Lower lobe of right lung (tissue), 2 donors: ENCODE data around the gene TTF2. TPM values are rescaled to one million over a fixed set of nuclear protein-coding genes. Genes with fewer than 3 reads are reported as not detected.

Experiments
- ATAC-seq, 2 donors: fragments of 200-7000 bp; cut with Tn5 transposase; one replicate each; pipeline ENCODE4 v1.9.1; 2020 to 2022; ENCODE audit warnings: mild to moderate bottlenecking in 2 of 2, moderate library complexity in 2 of 2
- DNase-seq: peaks from one replicate; pipeline ENCODE4 v3.0.0-alpha.2; 2020
- H3K27ac ChIP-seq: fragments of 200-600 bp; one replicate; pipeline ENCODE4 v1.8.0; 2022
- H3K27me3 ChIP-seq: fragments of 200-600 bp; one replicate; pipeline ENCODE4 v1.8.0; 2022; ENCODE audit warnings: low read depth
- H3K36me3 ChIP-seq: fragments of 200-600 bp; one replicate; pipeline ENCODE4 v1.8.0; 2022; ENCODE audit warnings: mild to moderate bottlenecking
- H3K4me1 ChIP-seq: fragments of 200-600 bp; one replicate; pipeline ENCODE4 v1.8.0; 2022
- H3K4me3 ChIP-seq: fragments of 200-600 bp; one replicate; pipeline ENCODE4 v1.8.0; 2022; ENCODE audit warnings: mild to moderate bottlenecking
- H3K9me3 ChIP-seq: fragments of 200-600 bp; one replicate; pipeline ENCODE4 v1.8.0; 2022
- CTCF ChIP-seq: fragments of 200-600 bp; IDR thresholded peaks from one replicate; pipeline ENCODE4 v1.8.0; 2022; ENCODE audit warnings: antibody characterized with exemption, mild to moderate bottlenecking
- intact Hi-C: fragments of 100-400 bp; cut with DNase I; formaldehyde crosslinking; loops from one replicate; pipeline ENCODE4 v1.11.0; 2022
- total RNA-seq: library from RNA; stranded (reverse); fragmentation: NEBNext Ultra II Directional; extraction: Animal tissue kit (Norgen Biotek cat#: 25700); gene quantifications from one replicate; pipeline ENCODE4 v1.2.1, GENCODE V29; 2021
- donor health status: DM: no; HTN: yes; CAD: no; lungs with severe emphysema.

Gene TTF2
- total RNA-seq, 1 donor from 2014 or later: 18.0 TPM

DNA sequence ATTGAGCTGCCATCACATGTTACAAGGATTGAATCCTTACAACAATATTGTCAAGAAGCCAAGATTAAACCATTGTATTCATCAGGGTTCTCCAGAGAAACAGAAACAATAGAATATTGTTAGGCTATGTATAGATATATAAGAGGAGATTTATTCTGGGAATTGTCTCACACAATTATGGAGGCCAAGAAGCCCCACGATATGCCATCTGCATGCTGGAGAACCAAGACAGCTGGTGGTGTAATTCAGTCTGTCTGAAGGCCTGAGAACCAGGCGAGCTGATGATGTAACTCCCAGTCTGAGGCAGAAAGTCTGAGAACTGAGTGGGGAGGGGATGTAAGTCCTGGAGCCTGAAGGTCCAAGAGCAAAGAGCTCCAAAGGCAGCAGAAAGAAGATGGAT is 14.5 kb upstream of the TTF2 start:
- TF ChIP-seq CTCF: no peak
- Histone ChIP-seq H3K4me1 (peaks cover under 1% of the 10 kb centered on the region), H3K9me3 (no peaks in the 10 kb centered on the region), H3K27ac (no peak overlapping the region), H3K27me3 (no peaks in the 10 kb centered on the region), H3K36me3 (no peaks in the 10 kb centered on the region), H3K4me3 (no peak overlapping the region)
- no peak for DNase-seq
- no peak for ATAC-seq
- intact Hi-C loops: no loop called here

- H3K4me3 ChIP-seq: no peak overlapping the region
- no peaks in the 10 kb centered on the region for H3K36me3 ChIP-seq
- H3K27ac ChIP-seq: no peak overlapping the region
- no peak for ATAC-seq
- DNase-seq: no peak
- H3K9me3 ChIP-seq: no peaks in the 10 kb centered on the region
- TF ChIP-seq CTCF: no peak
- no peaks in the 10 kb centered on the region for H3K27me3 ChIP-seq
- intact Hi-C loops: no loop called here
- H3K4me1 ChIP-seq: peaks cover 10% of the 10 kb centered on the region
Observed at GRCh38 chr1:117046781-117047180, 13.3 kb upstream of the TTF2 start.

DNA sequence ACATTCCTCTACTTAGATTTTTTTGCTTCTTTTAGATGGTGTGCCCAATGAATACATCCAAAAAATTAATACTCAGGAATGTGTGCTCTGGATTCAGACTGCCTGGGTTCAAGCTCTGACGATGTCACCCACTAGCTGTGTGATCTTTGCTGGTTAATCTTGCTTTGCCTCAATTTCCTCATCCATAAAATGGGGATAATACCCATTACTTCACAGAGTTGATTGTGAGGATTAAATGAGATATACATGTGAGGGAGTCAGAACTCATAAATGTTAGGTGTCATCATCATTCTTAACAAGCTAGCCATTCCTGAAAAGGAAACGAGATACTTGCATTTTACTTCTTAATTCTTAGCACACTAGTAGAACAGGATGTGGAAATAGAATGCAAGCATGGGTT is 12.9 kb upstream of the TTF2 start:
- no peaks in the 10 kb centered on the region for H3K9me3 ChIP-seq
- H3K27ac ChIP-seq: no peak overlapping the region
- no peaks in the 10 kb centered on the region for H3K27me3 ChIP-seq
- H3K4me1 ChIP-seq: peaks cover 14% of the 10 kb centered on the region
- ATAC-seq (no peak), DNase-seq (no peak)
- TF ChIP-seq CTCF: no peak
- no peaks in the 10 kb centered on the region for H3K36me3 ChIP-seq
- intact Hi-C loops: no loop called here
- H3K4me3 ChIP-seq: no peak overlapping the region

DNA sequence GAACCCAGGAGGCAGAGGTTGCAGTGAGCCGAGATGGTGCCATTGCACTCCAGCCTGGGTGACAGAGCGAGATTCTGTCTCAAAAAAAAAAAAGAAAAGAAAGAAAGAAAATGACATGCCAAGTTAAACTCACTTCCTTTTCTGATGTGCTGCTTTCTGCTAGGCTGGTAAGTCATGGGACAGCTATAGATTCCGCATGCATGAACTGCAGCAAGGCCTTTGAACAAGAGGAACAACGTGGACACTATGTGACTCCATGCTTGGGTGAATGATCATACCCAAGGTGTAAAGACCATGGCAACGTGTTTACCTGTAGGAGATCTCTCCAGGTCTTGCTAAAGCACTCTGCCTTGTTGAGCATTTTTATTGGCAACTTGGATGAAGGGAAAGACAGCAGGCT is 10.3 kb upstream of the TTF2 start:
- peaks cover 14% of the 10 kb centered on the region for H3K4me1 ChIP-seq
- H3K4me3 ChIP-seq: no peak overlapping the region
- H3K27me3 ChIP-seq: no peaks in the 10 kb centered on the region
- H3K9me3 ChIP-seq: no peaks in the 10 kb centered on the region
- DNase-seq (no peak), ATAC-seq (peak; percentile 46 to 56)
- peak overlapping the region; percentile 20 for H3K27ac ChIP-seq
- intact Hi-C loops: no loop called here
- H3K36me3 ChIP-seq: no peaks in the 10 kb centered on the region
- TF ChIP-seq CTCF: no peak

DNA sequence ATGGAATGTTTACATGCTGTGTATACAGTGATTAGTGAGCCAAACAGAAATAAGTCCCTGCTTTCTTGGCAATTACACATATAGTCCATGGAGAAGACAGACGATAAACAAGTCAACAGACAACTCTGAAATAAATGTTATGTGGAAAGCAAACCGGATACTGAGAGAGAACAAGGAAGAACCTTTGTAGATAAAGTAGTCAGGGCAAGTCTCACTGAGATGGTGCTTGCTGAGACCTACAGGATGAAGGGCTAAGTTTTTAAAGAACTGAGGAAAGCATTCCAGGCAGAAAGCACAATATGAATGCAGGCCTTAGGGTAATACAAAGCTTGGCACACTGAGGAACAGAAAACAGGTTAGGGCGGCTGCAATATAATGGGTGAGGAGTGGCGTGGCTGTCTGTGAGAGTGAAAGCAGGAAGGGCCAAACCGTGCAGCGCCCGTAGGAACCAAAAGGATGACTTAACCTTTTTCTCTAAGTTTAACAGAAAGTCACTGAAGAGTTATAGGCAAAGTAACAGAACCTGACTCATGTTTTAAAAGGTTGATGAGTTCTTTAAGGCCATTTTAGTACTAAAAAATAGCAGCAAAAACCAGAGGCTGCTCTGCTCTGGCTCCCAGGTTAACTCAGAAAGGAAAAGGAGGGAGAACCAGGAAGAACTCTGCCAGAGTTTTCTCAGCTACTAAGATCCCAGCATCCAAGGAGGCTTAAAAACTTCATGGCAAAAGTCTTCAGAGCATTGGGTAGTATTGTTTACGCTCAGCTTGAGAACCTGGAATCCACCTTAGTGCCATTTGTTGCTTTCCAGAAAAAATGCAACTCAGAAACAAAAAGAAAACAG is 8.7 kb upstream of the TTF2 start:
- H3K4me3 ChIP-seq: peak overlapping the region; percentile 30
- intact Hi-C loops: no loop called here
- peak; percentile 67 to 72 for ATAC-seq

More for the DNA sequence above, 8.7 kb upstream of the TTF2 start:
- peak; percentile 64 for DNase-seq
- Histone ChIP-seq H3K9me3 (no peaks in the 10 kb centered on the region), H3K27me3 (no peaks in the 10 kb centered on the region), H3K27ac (peak overlapping the region; percentile 46), H3K36me3 (no peaks in the 10 kb centered on the region), H3K4me1 (peaks cover 14% of the 10 kb centered on the region)
- TF ChIP-seq CTCF: no peak
